ENCODE data around the gene IFI30. TPM values are rescaled to one million over a fixed set of nuclear protein-coding genes. Genes with fewer than 3 reads are reported as not detected.

The IFI30 gene
- total RNA-seq, 1 experiment from 2014 or later: 14.8 TPM

GRCh38 chr19:18223860-18224524 is 50.4 kb downstream of the IFI30 start:
- DNase-seq (ENCODE audit: extremely low read depth, low read depth): no peak

- peak; percentile 95 for DNase-seq (ENCODE audit: extremely low read depth, low read depth)
These were observed 51.1 kb downstream of the IFI30 start for GRCh38 chr19:18224525-18225354.

GRCh38 chr19:18225355-18225701 is 51.7 kb downstream of the IFI30 start:
- no peak for DNase-seq (ENCODE audit: extremely low read depth, low read depth)

GRCh38 chr19:18225702-18226468 is 52.3 kb downstream of the IFI30 start, which contains the start of gene PDE4C:
PDE4C (minus strand) TSS chr19:18226438; CDS start chr19:18226415, 23 bp downstream.
- no peak for DNase-seq (ENCODE audit: extremely low read depth, low read depth)

GRCh38 chr19:18226956-18227780 is 53.6 kb downstream of the IFI30 start:
- no peak for DNase-seq (ENCODE audit: extremely low read depth, low read depth)

Small RNAs within 50 kb of the gene (small RNA-seq; reads per million reads assigned to genes)
- gene IFI30: 0 reads per million in 2 experiments

Other genes starting within 250 kb of the IFI30 start
- gene CCDC124, start 240.8 kb upstream of the IFI30 start, total RNA-seq (2014; rRNA removed; shearing (Covaris generic)): 32.3 and 45.4 TPM in 2 replicates
- gene KCNN1, start 206.7 kb upstream of the IFI30 start, total RNA-seq (2014; rRNA removed; shearing (Covaris generic)): 0.10 TPM in 1 of 2 replicates, not detected in the other
- 94.3 and 95.4 TPM in 2 replicates for gene ARRDC2, start 165.6 kb upstream of the IFI30 start, total RNA-seq (2014; rRNA removed; shearing (Covaris generic))
- not detected in 2 replicates for gene IL12RB1, start 86.9 kb upstream of the IFI30 start, total RNA-seq (2014; rRNA removed; shearing (Covaris generic))
- gene MAST3, start 76.0 kb upstream of the IFI30 start, total RNA-seq (2014; rRNA removed; shearing (Covaris generic)): 2.1 and 3.0 TPM in 2 replicates
- 7.7 and 11.9 TPM in 2 replicates for gene PIK3R2, start 20.6 kb upstream of the IFI30 start, total RNA-seq (2014; rRNA removed; shearing (Covaris generic))
- 7.6 and 8.1 TPM in 2 replicates for gene MPV17L2, start 19.4 kb downstream of the IFI30 start, total RNA-seq (2014; rRNA removed; shearing (Covaris generic))
- gene RAB3A, start 30.2 kb downstream of the IFI30 start, total RNA-seq (2014; rRNA removed; shearing (Covaris generic)): 0.84 and 1.4 TPM in 2 replicates
- gene PDE4C, start 52.6 kb downstream of the IFI30 start, total RNA-seq (2014; rRNA removed; shearing (Covaris generic)): 0.10 and 0.20 TPM in 2 replicates
- 0.20 and 0.32 TPM in 2 replicates for gene IQCN, start 100.6 kb downstream of the IFI30 start, total RNA-seq (2014; rRNA removed; shearing (Covaris generic))
- 37.7 and 56.6 TPM in 2 replicates for gene JUND, start 107.8 kb downstream of the IFI30 start, total RNA-seq (2014; rRNA removed; shearing (Covaris generic))
- gene LSM4, start 149.3 kb downstream of the IFI30 start, total RNA-seq (2014; rRNA removed; shearing (Covaris generic)): 207 and 261 TPM in 2 replicates
- 3.5 and 4.0 TPM in 2 replicates for gene PGPEP1, start 166.8 kb downstream of the IFI30 start, total RNA-seq (2014; rRNA removed; shearing (Covaris generic))
- gene GDF15, start 212.3 kb downstream of the IFI30 start, total RNA-seq (2014; rRNA removed; shearing (Covaris generic)): 281 and 371 TPM in 2 replicates
- not detected in 2 replicates for gene LRRC25, start 223.8 kb downstream of the IFI30 start, total RNA-seq (2014; rRNA removed; shearing (Covaris generic))
- 31.0 and 46.3 TPM in 2 replicates for gene SSBP4, start 245.6 kb downstream of the IFI30 start, total RNA-seq (2014; rRNA removed; shearing (Covaris generic))

All from NCI-H460 (cell line).